Stimulated activated naive CD8-positive, alpha-beta T cell treated with anti-CD3 and anti-CD28 coated beads, Interleukin-15, Interleukin-2, amounts not matched to agents 100 ng/mL and 50 ng/mL, for 24 hours (primary cell): ENCODE data around the gene R3HDML.

Experiments used
- H3K27ac Mint-ChIP-seq: one replicate; pipeline ENCODE4 v1.8.0; 2021; ENCODE audit warnings: mild to moderate bottlenecking, mixed read lengths
- H3K27me3 Mint-ChIP-seq: one replicate; pipeline ENCODE4 v1.8.0; 2021; ENCODE audit warnings: mixed read lengths
- H3K36me3 Mint-ChIP-seq: one replicate; pipeline ENCODE4 v1.8.0; 2021; ENCODE audit warnings: low read depth, mixed read lengths
- H3K4me1 Mint-ChIP-seq: one replicate; pipeline ENCODE4 v1.8.0; 2021; ENCODE audit warnings: low read depth, mixed read lengths
- H3K4me3 Mint-ChIP-seq: one replicate; pipeline ENCODE4 v1.8.0; 2021; ENCODE audit warnings: mild to moderate bottlenecking, mixed read lengths
- H3K9me3 Mint-ChIP-seq: one replicate; pipeline ENCODE4 v1.8.0; 2021; ENCODE audit warnings: mixed read lengths

The R3HDML gene

GRCh38 chr20:44364780-44365179, 27.9 kb downstream of the R3HDML start:
- Mint-ChIP-seq H3K9me3 (no peaks in the 10 kb centered on the region), H3K4me1 (no peaks in the 10 kb centered on the region), H3K4me3 (no peak overlapping the region), H3K27me3 (peaks cover 5% of the 10 kb centered on the region), H3K36me3 (no peaks in the 10 kb centered on the region), H3K27ac (no peak overlapping the region)

- Mint-ChIP-seq H3K4me1 (no peaks in the 10 kb centered on the region), H3K36me3 (no peaks in the 10 kb centered on the region), H3K9me3 (no peaks in the 10 kb centered on the region), H3K27me3 (no peaks in the 10 kb centered on the region), H3K27ac (no peak overlapping the region), H3K4me3 (no peak overlapping the region)
These were observed 30.9 kb downstream of the R3HDML start for GRCh38 chr20:44367746-44368145.

GRCh38 chr20:44370639-44371218, 33.9 kb downstream of the R3HDML start:
- Mint-ChIP-seq H3K4me3 (no peak overlapping the region), H3K9me3 (no peaks in the 10 kb centered on the region), H3K36me3 (no peaks in the 10 kb centered on the region), H3K27ac (no peak overlapping the region), H3K4me1 (no peaks in the 10 kb centered on the region), H3K27me3 (peaks cover 6% of the 10 kb centered on the region)

- peaks cover 10% of the 10 kb centered on the region for H3K27me3 Mint-ChIP-seq
- no peaks in the 10 kb centered on the region for H3K4me1 Mint-ChIP-seq
- no peaks in the 10 kb centered on the region for H3K9me3 Mint-ChIP-seq
- no peak overlapping the region for H3K27ac Mint-ChIP-seq
- H3K4me3 Mint-ChIP-seq = no peak overlapping the region
- H3K36me3 Mint-ChIP-seq = no peaks in the 10 kb centered on the region
These were observed 45.8 kb downstream of the R3HDML start for GRCh38 chr20:44382641-44383040.

GRCh38 chr20:44384423-44385027, 47.7 kb downstream of the R3HDML start:
- H3K27ac Mint-ChIP-seq = no peak overlapping the region
- H3K4me1 Mint-ChIP-seq = peaks cover 8% of the 10 kb centered on the region
- H3K27me3 Mint-ChIP-seq = peaks cover 17% of the 10 kb centered on the region
- no peak overlapping the region for H3K4me3 Mint-ChIP-seq
- no peaks in the 10 kb centered on the region for H3K36me3 Mint-ChIP-seq
- no peaks in the 10 kb centered on the region for H3K9me3 Mint-ChIP-seq

- peaks cover 14% of the 10 kb centered on the region for H3K27me3 Mint-ChIP-seq
- H3K36me3 Mint-ChIP-seq = no peaks in the 10 kb centered on the region
- H3K4me3 Mint-ChIP-seq = no peak overlapping the region
- H3K27ac Mint-ChIP-seq = no peak overlapping the region
- H3K4me1 Mint-ChIP-seq = peaks cover 8% of the 10 kb centered on the region
- no peaks in the 10 kb centered on the region for H3K9me3 Mint-ChIP-seq
These were observed 51.7 kb downstream of the R3HDML start for GRCh38 chr20:44388466-44389023.

GRCh38 chr20:44389871-44390270, 53.0 kb downstream of the R3HDML start:
- no peaks in the 10 kb centered on the region for H3K36me3 Mint-ChIP-seq
- H3K9me3 Mint-ChIP-seq = no peaks in the 10 kb centered on the region
- no peak overlapping the region for H3K4me3 Mint-ChIP-seq
- no peak overlapping the region for H3K27ac Mint-ChIP-seq
- peaks cover 14% of the 10 kb centered on the region for H3K27me3 Mint-ChIP-seq
- H3K4me1 Mint-ChIP-seq = peaks cover 8% of the 10 kb centered on the region

GRCh38 chr20:44390280-44390679, 53.4 kb downstream of the R3HDML start:
- Mint-ChIP-seq H3K4me3 (no peak overlapping the region), H3K9me3 (no peaks in the 10 kb centered on the region), H3K27ac (no peak overlapping the region)

GRCh38 chr20:44392088-44392775, 55.4 kb downstream of the R3HDML start:
- Mint-ChIP-seq H3K27me3 (peaks cover 14% of the 10 kb centered on the region), H3K4me3 (no peak overlapping the region), H3K36me3 (no peaks in the 10 kb centered on the region), H3K4me1 (peaks cover 8% of the 10 kb centered on the region), H3K27ac (no peak overlapping the region), H3K9me3 (no peaks in the 10 kb centered on the region)

More at GRCh38 chr20:44390280-44390679, 53.4 kb downstream of the R3HDML start:
- Mint-ChIP-seq H3K27me3 (peaks cover 14% of the 10 kb centered on the region), H3K36me3 (no peaks in the 10 kb centered on the region), H3K4me1 (peaks cover 8% of the 10 kb centered on the region)

- Mint-ChIP-seq H3K27ac (no peak overlapping the region), H3K4me1 (peaks cover 8% of the 10 kb centered on the region), H3K4me3 (no peak overlapping the region), H3K27me3 (peaks cover 11% of the 10 kb centered on the region), H3K36me3 (no peaks in the 10 kb centered on the region), H3K9me3 (no peaks in the 10 kb centered on the region)
These were observed 56.1 kb downstream of the R3HDML start for GRCh38 chr20:44392776-44393607.

- no peak overlapping the region for H3K4me3 Mint-ChIP-seq
- H3K36me3 Mint-ChIP-seq = no peaks in the 10 kb centered on the region
- H3K27ac Mint-ChIP-seq = no peak overlapping the region
- H3K4me1 Mint-ChIP-seq = peaks cover 3% of the 10 kb centered on the region
- H3K27me3 Mint-ChIP-seq = peaks cover 7% of the 10 kb centered on the region
- H3K9me3 Mint-ChIP-seq = no peaks in the 10 kb centered on the region
These were observed 57.0 kb downstream of the R3HDML start for GRCh38 chr20:44393608-44394451.

- H3K4me3 Mint-ChIP-seq = no peak overlapping the region
These were observed 57.5 kb downstream of the R3HDML start for GRCh38 chr20:44394452-44394701.

GRCh38 chr20:44394702-44395460, 58.0 kb downstream of the R3HDML start:
- Mint-ChIP-seq H3K36me3 (no peaks in the 10 kb centered on the region), H3K4me1 (no peaks in the 10 kb centered on the region), H3K4me3 (no peak overlapping the region), H3K27ac (no peak overlapping the region), H3K9me3 (no peaks in the 10 kb centered on the region), H3K27me3 (peaks cover 2% of the 10 kb centered on the region)

More at GRCh38 chr20:44394452-44394701, 57.5 kb downstream of the R3HDML start:
- Mint-ChIP-seq H3K9me3 (no peaks in the 10 kb centered on the region), H3K27me3 (peaks cover 7% of the 10 kb centered on the region), H3K4me1 (no peaks in the 10 kb centered on the region), H3K27ac (no peak overlapping the region), H3K36me3 (no peaks in the 10 kb centered on the region)
